ENCODE measurements around the gene KRTAP4-6.
"Not testable (repeated sequence)": the region's sequence is repeated elsewhere in the genome, so short reads cannot be mapped to it uniquely, and the experiment has no call there.

The KRTAP4-6 gene

DNA sequence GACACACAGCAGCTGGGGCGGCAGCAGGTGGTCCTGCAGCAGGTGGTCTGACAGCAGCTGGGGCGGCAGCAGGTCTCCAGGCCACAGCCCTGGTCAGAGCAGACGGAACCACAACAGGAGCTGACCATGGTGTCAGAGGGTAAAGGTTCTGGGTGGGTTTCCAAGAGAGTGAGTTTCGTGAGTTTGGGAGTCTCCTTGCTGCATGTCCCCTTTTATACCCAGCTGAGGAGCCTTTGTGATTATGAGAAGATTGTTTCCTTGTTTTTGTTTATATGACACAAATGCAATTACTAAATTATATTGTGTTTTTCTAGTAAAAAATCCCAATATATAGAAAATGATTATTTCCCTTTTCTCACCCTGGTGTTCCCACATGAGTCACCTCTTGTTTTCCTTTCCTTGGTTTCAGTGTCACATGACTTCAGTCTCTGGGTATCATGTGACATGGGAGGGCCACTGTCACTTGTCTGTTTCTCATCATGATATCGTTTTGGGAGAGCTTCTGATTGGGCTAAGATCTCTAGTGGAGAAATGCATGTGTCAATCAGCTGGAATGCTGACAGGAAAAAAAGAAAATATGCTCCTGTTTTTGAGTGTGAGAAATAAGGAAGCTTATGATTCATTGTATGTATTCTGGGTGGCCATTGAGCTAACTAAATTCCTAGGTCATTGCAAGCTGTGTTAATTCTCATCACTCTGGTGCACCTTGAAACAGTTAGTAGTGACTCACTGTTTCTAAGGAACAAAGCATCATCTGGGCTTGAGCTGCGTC lies at the start of gene KRTAP4-6:
Gene KRTAP4-6, minus strand, starts transcription at position 185 of the 772 bp plus-strand sequence. Its CDS starts 57 bp downstream, at position 128.
- no peak for DNase-seq

GRCh38 chr17:41189837-41190318 lies 49.5 kb upstream of the KRTAP4-6 start, which contains the start of gene KRTAP9-1:
Gene KRTAP9-1, plus strand, starts transcription at chr17:41189887. Its CDS starts 0 bp downstream, at chr17:41189887.
- DNase-seq, result not testable (repeated sequence)

- no peak for DNase-seq
Measured at GRCh38 chr17:41186872-41187271, 46.5 kb upstream of the KRTAP4-6 start.

DNA sequence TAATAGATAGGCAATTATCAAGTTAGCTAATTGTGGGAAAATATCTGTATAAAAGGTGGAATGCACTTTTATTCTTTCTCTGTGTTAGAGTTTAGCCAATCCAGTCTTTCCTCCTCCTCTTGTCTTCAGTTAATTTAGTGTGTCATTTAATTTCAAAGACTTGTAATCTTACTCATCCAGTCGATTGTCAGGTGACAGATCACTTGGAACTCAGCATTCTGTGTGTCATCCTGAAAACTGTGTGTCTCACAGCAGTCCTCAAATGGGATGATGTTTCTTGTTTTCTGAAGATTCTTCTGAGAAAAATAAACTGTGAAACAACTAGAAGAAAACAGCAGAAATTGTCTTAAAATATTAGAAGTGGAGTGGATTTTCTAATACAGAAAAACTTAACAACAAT lies 44.7 kb upstream of the KRTAP4-6 start:
- no peak for DNase-seq

GRCh38 chr17:41184480-41184961 lies 44.2 kb upstream of the KRTAP4-6 start, which contains the start of gene KRTAP4-1:
Gene KRTAP4-1, minus strand, starts transcription at chr17:41184911. Its CDS starts 57 bp downstream, at chr17:41184854.
- no peak for DNase-seq

DNA sequence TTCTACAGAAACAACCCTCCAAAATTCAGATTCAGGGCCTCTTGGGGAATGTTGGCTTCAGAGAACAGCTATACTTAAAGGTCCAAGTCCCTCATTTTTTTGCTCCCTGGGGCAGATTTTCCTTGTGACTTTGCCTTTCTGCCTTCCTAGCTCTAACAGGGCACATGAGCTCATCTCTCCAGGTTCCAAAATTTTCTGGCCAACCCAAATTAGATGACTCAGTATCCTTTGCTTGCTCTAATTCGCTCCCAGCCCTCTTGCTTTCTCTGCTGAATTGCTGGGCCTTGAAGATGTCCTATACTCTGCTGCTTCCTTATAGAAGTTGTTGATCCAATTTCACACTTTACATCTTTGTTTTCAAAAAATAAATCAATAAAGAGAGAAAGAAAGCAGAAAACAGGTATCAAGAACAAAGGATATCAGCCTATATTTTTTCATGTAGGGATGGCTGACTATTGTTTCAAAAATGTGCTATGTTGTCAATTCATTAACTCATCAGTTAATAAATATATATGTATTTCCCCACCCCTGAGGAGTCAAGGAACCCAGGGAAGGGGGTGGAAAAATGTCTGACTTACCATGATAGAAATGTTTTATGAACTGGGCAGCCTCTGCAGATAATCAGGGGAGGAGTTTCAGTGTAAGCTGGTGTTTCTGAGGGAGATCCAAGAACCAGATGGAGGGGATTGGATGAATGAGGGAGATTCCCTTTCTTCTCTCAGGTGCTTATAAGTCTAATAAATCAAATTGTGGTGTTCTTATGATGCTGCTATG lies 38.7 kb upstream of the KRTAP4-6 start:
- no peak for DNase-seq

GRCh38 chr17:41178341-41178740 lies 38.0 kb upstream of the KRTAP4-6 start:
- DNase-seq, result no peak

DNA sequence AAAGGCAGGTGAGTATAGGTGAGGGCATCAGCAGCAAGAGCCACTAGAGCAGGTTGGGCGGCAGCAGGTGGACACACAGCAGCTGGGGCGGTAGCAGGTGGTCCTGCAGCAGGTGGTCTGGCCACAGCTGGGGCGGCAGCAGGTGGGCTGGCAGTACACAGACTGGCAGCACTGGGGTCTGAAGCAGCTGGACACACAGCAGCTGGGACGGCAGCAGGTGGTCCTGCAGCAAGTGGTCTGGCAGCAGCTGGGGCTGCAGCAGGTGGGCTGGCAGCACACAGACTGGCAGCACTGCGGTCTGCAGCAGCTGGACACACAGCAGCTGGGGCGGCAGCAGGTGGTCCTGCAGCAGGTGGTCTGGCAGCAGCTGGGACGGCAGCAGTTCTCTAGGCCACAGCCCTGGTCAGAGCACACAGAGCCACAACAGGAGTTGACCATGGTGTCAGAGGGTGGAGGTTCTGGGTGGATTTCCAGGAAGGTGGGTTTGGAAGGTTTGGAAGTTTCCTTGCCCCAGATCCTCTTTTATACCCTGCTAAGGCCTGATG lies 37.5 kb upstream of the KRTAP4-6 start, which contains the start of gene KRTAP4-2:
Gene KRTAP4-2, minus strand, starts transcription at position 495 of the 545 bp plus-strand sequence. Its CDS starts 57 bp downstream, at position 438.
- no peak for DNase-seq

DNA sequence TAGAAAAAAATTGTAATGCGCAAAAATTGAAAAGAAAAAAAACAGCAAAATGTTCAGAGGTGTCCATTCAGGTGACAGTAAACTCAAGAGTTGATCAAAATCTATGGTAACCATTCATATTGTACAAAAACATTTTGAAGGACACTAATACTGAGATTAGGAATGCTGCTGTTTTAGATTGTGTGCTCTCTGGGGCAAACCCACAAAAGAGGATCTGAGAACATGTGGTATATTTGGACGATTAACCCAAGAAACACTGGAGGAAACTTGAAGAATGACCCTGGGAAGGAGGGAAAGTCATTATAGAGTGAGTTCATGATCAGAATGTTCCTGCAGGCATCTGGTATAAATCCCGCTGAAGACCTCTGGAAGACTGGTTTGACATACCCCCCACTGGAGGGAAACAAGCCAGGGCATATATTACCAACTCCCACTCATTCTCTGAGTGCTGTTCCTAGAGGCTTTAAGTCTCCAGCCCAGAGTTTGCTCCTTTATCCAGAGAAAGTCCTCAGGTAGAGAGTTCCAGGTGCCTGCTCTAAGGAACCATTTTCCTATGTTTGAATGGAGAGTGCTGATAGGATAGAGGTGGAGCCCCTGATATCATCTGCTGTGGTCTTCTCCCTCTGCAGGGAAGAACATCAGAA lies 36.5 kb upstream of the KRTAP4-6 start:
- no peak for DNase-seq

DNA sequence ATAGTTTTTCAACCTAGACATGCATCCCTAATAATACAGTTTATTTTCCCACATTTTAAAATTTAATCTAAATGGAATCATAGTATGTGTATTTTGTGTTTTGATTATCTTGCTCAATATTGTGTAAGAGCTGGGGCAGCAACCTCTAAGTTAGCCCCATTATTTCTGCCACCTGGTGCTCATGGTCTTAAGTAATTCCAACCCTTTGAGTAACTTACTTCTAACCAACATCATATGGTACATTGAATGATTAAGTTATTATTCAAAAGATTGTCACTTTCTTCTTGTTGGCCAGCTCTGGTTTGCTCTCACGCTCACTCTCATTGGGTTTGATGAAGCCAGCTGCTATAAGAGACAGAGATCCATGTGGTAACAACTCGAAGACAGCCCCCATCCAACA lies 31.5 kb upstream of the KRTAP4-6 start:
- DNase-seq, result no peak

GRCh38 chr17:41168121-41168520 lies 27.8 kb upstream of the KRTAP4-6 start, which contains the start of gene KRTAP4-3:
Gene KRTAP4-3, minus strand, starts transcription at chr17:41168221. Its CDS starts 49 bp downstream, at chr17:41168172.
- no peak for DNase-seq

- DNase-seq, result no peak
Measured at GRCh38 chr17:41167561-41167960, 27.2 kb upstream of the KRTAP4-6 start.

GRCh38 chr17:41163828-41164227 lies 23.5 kb upstream of the KRTAP4-6 start:
- DNase-seq, result no peak

DNA sequence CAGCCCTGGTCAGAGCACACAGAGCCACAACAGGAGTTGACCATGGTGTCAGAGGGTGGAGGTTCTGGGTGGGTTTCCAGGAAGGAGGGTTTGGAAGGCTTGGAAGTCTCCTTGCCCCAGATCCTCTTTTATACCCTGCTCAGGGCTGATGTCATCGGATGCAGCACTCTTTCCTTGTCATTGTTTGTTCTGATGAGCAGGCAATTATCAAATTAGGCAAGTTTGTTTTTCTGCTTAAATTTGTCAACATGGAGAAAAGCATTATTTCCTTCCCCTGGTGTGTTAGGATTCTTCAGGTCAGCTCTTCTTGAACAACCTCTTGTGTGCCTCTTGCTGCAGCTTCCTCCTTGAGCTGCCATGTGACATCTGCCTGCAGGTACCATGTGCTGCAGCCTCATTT lies 20.3 kb upstream of the KRTAP4-6 start, which contains the start of gene KRTAP4-4:
Gene KRTAP4-4, minus strand, starts transcription at position 101 of the 400 bp plus-strand sequence. Its CDS starts 57 bp downstream, at position 44.
- no peak for DNase-seq

- DNase-seq, result not testable (repeated sequence)
Measured at GRCh38 chr17:41160190-41160589, 19.8 kb upstream of the KRTAP4-6 start.

GRCh38 chr17:41153856-41154255 lies 13.5 kb upstream of the KRTAP4-6 start:
- no peak for DNase-seq

DNA sequence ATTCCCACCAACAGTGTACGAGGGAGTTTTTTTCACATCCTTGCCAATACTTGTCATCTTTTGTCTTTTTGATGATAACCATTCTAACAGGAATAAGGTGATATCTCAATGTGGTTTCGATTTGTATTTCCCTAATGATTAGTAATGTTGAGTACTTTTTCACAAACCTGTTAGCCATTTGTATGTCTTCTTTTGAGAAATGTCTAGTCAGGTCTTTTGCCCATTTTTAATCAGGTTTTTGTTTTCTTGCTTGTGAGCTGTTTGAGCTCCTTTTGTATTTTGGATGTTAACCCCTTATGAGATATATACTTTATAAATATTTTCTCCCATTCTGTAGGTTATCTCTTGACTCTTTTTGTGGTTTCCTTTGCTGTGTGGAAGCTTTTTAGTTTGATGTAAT lies 11.2 kb upstream of the KRTAP4-6 start:
- no peak for DNase-seq

- no peak for DNase-seq
Measured at GRCh38 chr17:41150026-41150425, 9.7 kb upstream of the KRTAP4-6 start.

DNA sequence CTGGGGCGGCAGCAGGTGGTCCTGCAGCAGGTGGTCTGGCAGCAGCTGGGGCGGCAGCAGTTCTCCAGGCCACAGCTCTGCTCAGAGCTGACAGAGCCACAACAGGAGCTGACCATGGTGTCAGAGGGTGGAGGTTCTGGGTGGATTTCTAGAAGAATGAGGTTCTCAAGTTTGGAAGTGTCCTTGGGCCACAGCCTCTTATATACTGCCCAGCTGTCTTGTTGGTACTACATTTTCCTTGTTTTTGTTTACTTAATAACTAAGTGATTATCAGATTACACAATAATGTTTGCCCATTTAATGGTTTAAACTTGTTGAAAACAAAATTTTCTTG lies 9.3 kb upstream of the KRTAP4-6 start, which contains the start of gene KRTAP4-5:
Gene KRTAP4-5, minus strand, starts transcription at position 174 of the 334 bp plus-strand sequence. Its CDS starts 58 bp downstream, at position 116.
- DNase-seq, result no peak

GRCh38 chr17:41148971-41149651 lies 8.8 kb upstream of the KRTAP4-6 start:
- not testable (repeated sequence) for DNase-seq

- DNase-seq, result no peak
Measured at GRCh38 chr17:41147531-41148204, 7.3 kb upstream of the KRTAP4-6 start.
